GM12892 (cell line): ENCODE results near the gene DENND2A.

ENCODE experiments used
- POLR2A ChIP-seq: IDR thresholded peaks from 2 replicates; pipeline ENCODE4 v1.6.1; 2011; ENCODE audit warnings: low read depth, low read length, control low read depth
- POLR2AphosphoS5 ChIP-seq: IDR thresholded peaks from 2 replicates; pipeline ENCODE4 v1.6.1; 2011; ENCODE audit warnings: low read depth, low read length, control low read depth
- TAF1 ChIP-seq: IDR thresholded peaks from 2 replicates; pipeline ENCODE4 v1.6.1; 2011; ENCODE audit warnings: low read depth, mild to moderate bottlenecking, control low read depth, low read length, borderline replicate concordance

- TF ChIP-seq POLR2AphosphoS5 (no peak), POLR2A (no peak), TAF1 (no peak)
These were observed 16.6 kb downstream of the DENND2A start for GRCh38 chr7:140623980-140624379.
